ENCODE results near the gene TMEM54. TPM values are rescaled to one million over a fixed set of nuclear protein-coding genes. Genes with fewer than 3 reads are reported as not detected.

TMEM54 gene
- 10.0 and 24.0 TPM in 2 replicates for total RNA-seq

GRCh38 chr1:32900956-32901822 is at the start of gene TMEM54:
Gene TMEM54 (minus strand): TSS chr1:32901389. CDS start chr1:32901238, 151 bp downstream.

GRCh38 chr1:32886004-32886827 is 15.0 kb downstream of the TMEM54 start, which contains the start of gene HPCA:
Gene HPCA (plus strand): TSS chr1:32886491. CDS start chr1:32888899, 2,408 bp downstream.

GRCh38 chr1:32870615-32871363 is 30.4 kb downstream of the TMEM54 start, which contains the start of gene FNDC5:
Gene FNDC5 (minus strand): TSS chr1:32870912.

Other genes starting within 250 kb of the TMEM54 start
- 13.0 and 22.1 TPM in 2 replicates for gene SYNC, start 198.6 kb downstream of the TMEM54 start, total RNA-seq
- gene YARS1, start 84.0 kb downstream of the TMEM54 start, total RNA-seq, result 47.1 and 57.4 TPM in 2 replicates
- 14.9 and 60.1 TPM in 2 replicates for gene S100PBP, start 83.7 kb downstream of the TMEM54 start, total RNA-seq
- gene FNDC5, start 30.5 kb downstream of the TMEM54 start, total RNA-seq, result 0.81 and 2.7 TPM in 2 replicates
- gene HPCA, start 14.9 kb downstream of the TMEM54 start, total RNA-seq, result not detected in 2 replicates
- gene RNF19B, start 63.4 kb upstream of the TMEM54 start, total RNA-seq, result 13.8 and 21.4 TPM in 2 replicates
- 48.9 and 87.6 TPM in 2 replicates for gene AK2, start 135.5 kb upstream of the TMEM54 start, total RNA-seq
- gene AZIN2, start 179.8 kb upstream of the TMEM54 start, total RNA-seq, result 0.16 and 0.76 TPM in 2 replicates

All from bladder microvascular endothelial cell (primary cell).